ENCODE results near the gene RASGRF1.

RASGRF1 gene

DNA sequence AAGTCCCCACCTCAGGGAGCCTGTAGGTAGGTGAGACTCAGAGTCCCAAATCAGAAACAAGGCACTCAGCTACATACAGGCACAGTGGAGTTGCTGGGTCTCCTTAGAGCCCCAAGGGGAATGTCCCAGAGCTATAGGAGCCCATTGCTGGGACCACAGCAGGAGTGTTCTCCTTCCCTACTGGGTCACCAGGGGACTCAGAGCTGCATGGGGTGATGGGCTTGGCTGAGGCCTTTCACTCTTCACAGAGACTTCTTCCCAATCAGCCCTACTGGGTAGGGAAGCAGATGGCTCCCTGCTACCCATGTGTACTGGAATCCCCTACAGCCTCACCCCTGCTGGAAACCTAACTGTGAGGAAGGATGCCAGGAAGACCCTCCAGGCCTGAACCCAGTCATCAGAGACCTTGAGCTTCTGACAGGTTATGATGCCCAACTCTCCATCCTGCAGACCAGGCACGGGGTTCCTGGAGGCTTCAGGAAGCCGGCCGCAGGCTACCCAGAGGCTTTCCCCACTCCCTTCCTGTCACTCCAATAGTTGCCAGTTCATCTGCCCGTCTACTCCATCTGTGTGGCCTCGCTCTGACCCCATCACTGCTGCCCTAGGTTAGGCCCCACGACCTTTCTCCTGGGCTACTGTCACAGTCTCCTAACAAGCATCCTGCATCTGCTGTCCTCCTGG is 24.0 kb downstream of the RASGRF1 start:
- DNase-seq: no peak

DNA sequence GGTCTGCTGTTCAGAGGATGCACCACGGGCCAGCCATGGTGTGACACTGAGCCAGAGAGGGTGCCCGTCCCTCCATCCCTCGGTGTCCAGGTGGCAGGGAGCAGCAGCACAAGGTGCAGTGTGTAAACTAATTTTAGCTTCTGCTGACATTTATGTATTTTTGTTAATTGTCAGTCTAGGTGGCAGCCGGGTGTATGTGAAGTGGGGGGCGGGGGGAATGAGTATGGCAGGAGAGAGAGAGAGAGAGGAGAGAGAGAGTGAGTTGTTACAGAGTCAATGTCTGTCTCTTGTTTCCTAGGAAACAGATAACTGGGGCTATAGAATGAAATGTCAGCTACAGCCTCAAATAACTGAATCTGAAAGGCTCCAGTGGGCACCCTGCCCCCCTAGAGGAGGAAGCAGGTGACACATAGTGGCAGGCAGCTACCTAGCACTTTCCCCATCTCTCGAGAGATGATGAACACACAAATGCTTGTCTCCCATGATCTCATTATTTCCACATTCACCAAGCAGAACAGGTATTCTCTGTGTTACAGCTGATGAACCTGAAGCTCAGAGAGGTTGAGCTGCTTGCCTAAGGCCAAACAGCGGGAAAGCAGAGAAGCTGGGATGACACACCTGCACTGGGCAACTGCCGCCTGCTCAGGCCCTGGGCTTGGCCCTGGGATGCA is 24.7 kb downstream of the RASGRF1 start:
- DNase-seq: no peak

DNA sequence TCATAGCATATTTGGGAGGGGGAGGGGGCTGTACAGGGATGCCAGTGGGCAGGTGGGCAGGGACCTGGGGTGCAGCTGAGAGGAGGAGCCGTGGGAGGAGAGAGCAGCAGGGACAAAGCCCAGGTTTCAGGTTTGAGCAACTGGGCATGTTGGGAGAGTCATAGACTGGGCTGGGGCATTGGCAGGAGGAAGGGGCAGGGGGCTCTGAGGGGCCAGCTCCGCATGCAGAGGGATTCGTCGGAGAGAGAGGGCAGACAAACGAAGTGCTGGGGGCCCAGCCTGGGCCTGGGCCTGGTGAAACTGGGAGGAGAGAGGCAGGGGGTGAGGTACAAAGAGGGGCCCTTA is 25.2 kb downstream of the RASGRF1 start:
- DNase-seq: no peak

GRCh38 chr15:79064496-79064895 is 26.1 kb downstream of the RASGRF1 start:
- DNase-seq: no peak

DNA sequence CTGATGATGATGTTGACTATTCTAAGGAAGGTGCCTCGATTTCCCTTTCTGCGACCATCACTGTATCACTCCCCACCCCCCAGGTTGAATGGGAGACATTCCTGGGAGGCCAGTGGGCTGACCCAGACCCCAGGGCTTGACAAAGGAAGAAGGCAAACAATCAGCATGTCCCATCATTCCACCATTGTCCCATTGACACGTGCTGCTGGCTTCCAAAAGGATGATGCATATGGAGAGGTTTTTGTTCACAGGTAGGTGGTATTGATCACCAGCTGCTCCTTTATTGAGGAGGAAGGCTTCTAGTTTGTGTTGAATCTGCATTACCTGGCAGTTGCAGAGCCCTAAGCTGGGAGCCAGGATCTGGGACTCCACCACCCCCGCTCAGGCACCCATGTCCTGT is 30.4 kb downstream of the RASGRF1 start:
- no peak for DNase-seq

- DNase-seq: no peak
Observed at GRCh38 chr15:79059081-79059572, 31.5 kb downstream of the RASGRF1 start.

GRCh38 chr15:79058260-79058850 is 32.2 kb downstream of the RASGRF1 start:
- no peak for DNase-seq

DNA sequence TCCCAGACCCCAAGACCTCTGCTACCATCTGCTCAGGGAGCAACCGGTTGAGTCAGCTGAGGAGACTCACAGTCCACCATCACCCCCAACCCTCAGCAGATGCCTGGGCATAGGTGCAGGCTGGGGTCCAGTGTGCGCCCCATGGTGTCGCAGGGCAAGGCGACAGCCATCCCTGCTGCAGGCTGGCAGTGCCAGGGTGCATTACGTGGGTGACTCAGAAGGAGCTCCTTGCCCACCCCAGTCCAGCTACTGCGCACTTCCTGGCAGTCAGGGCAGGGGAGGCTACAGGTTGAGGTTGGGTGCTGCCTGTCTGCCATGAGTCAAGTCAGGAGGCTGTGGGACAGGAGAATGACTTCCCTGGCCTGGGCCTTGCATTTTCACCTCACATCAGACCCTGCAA is 33.5 kb downstream of the RASGRF1 start:
- no peak for DNase-seq

DNA sequence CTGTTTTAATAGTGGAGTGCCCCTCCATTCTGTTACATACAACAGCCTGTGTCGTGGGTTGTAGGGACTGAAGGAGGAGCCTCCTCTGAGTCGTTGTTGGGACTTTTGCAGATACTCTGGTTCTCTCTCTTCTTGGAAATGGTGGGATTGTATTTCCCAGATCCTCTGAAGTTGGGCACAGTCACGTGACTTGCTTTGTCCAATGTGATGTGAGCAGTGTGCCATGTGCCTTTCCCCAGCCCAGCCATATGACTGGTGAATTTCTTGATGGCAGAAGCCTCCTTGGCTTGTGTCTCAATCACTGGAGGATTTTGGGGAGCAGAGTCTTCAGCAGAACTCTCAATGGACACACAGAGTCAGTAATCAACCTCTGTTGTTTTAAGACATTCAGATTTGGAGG is 36.2 kb downstream of the RASGRF1 start:
- no peak for DNase-seq

GRCh38 chr15:79053894-79054293 is 36.7 kb downstream of the RASGRF1 start:
- no peak for DNase-seq

GRCh38 chr15:79051941-79052731 is 38.4 kb downstream of the RASGRF1 start:
- no peak for DNase-seq

- no peak for DNase-seq
Observed at GRCh38 chr15:79051029-79051428, 39.6 kb downstream of the RASGRF1 start.

DNA sequence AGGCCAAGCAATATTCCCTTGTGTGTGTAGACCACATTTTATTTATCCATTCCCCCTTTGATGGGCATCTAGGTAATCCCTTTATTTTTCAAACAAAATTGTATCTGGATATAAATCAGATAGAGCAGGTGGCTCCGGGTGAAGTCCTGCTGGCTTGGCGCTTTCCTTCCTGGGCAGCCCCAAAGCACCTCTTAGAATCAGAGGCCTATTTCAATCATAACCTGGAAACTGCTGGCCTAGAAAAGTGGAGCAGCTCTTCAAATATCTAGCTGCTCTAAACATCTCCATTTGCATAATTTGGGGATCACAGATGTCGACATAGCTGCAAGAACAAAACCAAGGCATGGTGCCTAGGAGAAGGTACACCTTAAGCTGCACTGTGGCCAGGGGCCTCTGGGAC is 40.2 kb downstream of the RASGRF1 start:
- DNase-seq: no peak

GRCh38 chr15:79049416-79049815 is 41.2 kb downstream of the RASGRF1 start:
- no peak for DNase-seq

DNA sequence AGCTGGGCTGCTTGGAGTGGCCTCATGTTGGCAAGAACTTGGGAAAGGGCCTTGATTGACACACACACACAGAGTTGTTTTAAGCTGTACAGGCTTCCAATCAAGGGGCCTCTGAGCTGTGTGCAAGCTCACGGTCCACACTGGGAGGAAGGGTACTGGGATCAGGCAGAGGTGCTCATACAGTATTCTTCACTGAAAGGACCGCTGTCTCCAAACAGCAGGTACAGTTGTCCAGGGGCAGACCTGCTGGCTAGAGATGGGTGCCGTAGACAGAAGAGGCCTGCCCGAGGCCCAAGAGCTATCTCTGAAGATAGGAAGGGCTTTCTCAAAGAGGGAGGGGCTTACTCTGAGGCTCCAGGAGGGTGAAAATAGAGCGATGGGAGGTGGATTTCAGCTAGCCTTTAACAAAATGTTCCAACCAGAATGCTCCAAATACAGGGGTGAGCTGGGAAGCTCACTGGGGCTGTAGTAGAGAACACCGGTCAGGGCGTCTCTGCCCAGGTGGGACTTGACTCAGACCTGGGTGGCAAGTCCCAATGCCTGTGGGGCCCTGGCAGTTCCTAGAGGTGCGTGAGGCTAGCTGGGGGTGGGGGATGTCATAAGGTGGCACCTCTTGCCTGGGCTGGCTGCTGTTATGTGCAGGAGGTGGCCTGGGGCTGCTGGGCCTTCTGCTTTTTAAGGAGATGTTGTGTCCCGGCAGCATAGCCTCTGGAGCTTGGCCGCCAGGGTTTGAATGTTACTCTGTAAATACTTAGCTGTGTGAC is 42.7 kb downstream of the RASGRF1 start:
- DNase-seq: no peak

GRCh38 chr15:79046691-79047404 is 43.7 kb downstream of the RASGRF1 start:
- DNase-seq: no peak

GRCh38 chr15:79045041-79045440 is 45.5 kb downstream of the RASGRF1 start:
- no peak for DNase-seq

DNA sequence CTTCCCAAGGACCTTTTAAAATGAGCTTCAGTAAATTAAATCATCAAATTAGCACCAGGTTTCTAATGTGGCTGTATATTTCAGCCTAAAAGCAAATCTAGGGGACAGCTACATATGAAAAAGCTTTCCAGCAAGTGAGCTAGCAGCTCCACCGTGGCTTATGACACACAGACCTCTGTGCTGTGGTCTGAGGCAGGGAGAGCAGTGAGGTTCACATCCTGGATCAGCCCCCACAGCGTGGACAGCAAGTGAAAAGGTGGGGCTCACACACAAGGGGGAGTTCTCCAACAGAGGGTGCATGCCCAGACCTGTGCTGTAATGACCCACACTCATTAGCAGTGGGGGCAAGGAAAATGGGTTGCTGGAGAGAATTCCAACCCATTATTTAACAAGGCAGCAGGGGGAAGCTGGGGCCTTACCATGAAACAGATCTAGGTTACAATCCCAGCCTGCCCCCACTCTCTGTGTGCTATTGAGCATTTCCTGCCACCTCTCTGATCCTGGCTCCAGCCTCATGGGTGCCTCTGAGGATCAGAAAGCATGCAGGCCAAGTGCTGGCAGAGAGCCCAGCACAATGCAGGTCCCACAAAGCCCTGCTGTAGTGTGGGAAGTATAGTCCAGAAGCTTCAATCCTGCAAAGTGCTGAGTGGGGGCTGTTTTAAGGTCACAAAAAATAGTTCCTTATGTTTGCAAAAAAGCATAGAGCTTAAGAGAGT is 48.2 kb downstream of the RASGRF1 start:
- DNase-seq: no peak

GRCh38 chr15:79041601-79042168 is 48.9 kb downstream of the RASGRF1 start:
- no peak for DNase-seq

GRCh38 chr15:79037848-79038247 is 52.7 kb downstream of the RASGRF1 start:
- DNase-seq: no peak

DNA sequence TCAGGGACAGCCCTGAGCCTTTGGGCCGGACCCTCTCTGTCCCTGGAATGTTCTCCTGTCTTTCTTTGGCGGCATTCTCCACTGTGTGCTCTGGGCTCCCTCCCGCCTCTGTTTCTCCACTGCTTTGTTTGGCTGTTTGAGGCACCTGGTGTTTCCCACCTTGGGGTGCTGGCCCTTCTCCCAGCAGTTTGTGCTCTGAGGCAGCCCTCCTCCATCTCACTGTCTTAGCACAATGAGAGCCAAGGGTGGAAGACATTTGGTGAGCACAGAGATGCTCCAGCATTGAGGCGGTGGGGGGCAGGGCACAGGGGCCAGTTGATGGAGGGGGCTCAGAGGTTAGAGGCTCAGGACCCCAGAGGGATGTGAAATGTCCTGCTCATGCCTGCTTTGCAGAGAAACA is 54.3 kb downstream of the RASGRF1 start:
- no peak for DNase-seq
